Endothelial cell of umbilical vein (primary cell): ENCODE data around the gene HES2.

Experiments used
- EZH2 ChIP-seq: IDR thresholded peaks from 2 replicates; pipeline ENCODE4 v1.6.1; 2012; ENCODE audit warnings: borderline replicate concordance, low read depth, mild to moderate bottlenecking, moderate library complexity, low read length, inconsistent platforms; ENCODE audit not compliant: severe bottlenecking
- GATA2 ChIP-seq: IDR thresholded peaks from 2 replicates; pipeline ENCODE4 v1.7.0; 2011; ENCODE audit warnings: low read depth, mild to moderate bottlenecking, moderate library complexity, mixed read lengths, low read length; ENCODE audit not compliant: insufficient read length, insufficient read depth
- JUN ChIP-seq: IDR thresholded peaks from 2 replicates; pipeline ENCODE4 v1.6.1; 2011; ENCODE audit warnings: borderline replicate concordance, low read depth; ENCODE audit not compliant: insufficient read length, insufficient read depth
- MYC ChIP-seq: IDR thresholded peaks from one replicate; pipeline ENCODE4 v1.6.1; 2011; ENCODE audit warnings: mild to moderate bottlenecking, low read depth, low read length
- POLR2A ChIP-seq: IDR thresholded peaks from 2 replicates; pipeline ENCODE4 v1.6.1; 2012; ENCODE audit warnings: low read depth, mild to moderate bottlenecking, control low read depth, low read length
- POLR2AphosphoS5 ChIP-seq: IDR thresholded peaks from 2 replicates; pipeline ENCODE4 v1.6.1; 2012; ENCODE audit warnings: low read depth, mild to moderate bottlenecking, control low read depth, low read length, moderate library complexity; ENCODE audit not compliant: insufficient read depth
- TF ChIP-seq, protein P1 (sequence below), 2 donors: IDR thresholded peaks; 1 replicate in 1 of 2; 2 replicates in 1 of 2; pipeline ENCODE4 v1.5.1; 2011; ENCODE audit warnings: low read length in 2 of 2, mild to moderate bottlenecking in 2 of 2, moderate library complexity in 2 of 2, control low read depth in 1 of 2, inconsistent platforms in 1 of 2, low read depth in 1 of 2; ENCODE audit not compliant: insufficient read depth in 1 of 2; ENCODE audit errors: extremely low read depth in 1 of 2
- TF ChIP-seq, protein P2 (sequence below): IDR thresholded peaks from 2 replicates; pipeline ENCODE4 v1.6.1; 2011; ENCODE audit not compliant: insufficient read depth, insufficient read length

DNA sequence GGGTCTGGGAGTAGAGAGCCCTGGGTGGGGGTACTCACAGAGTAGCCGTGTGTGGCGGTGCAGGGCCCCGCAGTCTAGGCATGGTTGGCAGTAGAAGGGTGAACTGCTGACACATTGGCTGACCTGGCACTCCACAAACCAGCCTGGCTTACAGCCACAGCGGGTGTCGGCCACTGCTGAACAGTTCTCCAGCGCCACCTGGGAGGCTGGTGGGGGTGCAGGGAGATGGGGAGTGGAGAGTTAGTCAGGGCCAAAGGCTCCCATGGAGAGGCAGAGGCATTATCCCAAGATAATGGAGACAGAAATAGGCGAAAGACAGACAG, 44.8 kb upstream of the HES2 start:
- TF ChIP-seq, protein P1, sequence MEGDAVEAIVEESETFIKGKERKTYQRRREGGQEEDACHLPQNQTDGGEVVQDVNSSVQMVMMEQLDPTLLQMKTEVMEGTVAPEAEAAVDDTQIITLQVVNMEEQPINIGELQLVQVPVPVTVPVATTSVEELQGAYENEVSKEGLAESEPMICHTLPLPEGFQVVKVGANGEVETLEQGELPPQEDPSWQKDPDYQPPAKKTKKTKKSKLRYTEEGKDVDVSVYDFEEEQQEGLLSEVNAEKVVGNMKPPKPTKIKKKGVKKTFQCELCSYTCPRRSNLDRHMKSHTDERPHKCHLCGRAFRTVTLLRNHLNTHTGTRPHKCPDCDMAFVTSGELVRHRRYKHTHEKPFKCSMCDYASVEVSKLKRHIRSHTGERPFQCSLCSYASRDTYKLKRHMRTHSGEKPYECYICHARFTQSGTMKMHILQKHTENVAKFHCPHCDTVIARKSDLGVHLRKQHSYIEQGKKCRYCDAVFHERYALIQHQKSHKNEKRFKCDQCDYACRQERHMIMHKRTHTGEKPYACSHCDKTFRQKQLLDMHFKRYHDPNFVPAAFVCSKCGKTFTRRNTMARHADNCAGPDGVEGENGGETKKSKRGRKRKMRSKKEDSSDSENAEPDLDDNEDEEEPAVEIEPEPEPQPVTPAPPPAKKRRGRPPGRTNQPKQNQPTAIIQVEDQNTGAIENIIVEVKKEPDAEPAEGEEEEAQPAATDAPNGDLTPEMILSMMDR (IDR thresholded peaks at IDR 0.05; ENCODE audit: extremely low read depth in 1 of 2, insufficient read depth in 1 of 2, low read depth in 1 of 2, low read length in 2 of 2) = no peak
- TF ChIP-seq POLR2A (no peak), EZH2 (no peak), GATA2 (no peak), POLR2AphosphoS5 (no peak), MYC (no peak), JUN (no peak)
- TF ChIP-seq, protein P2, sequence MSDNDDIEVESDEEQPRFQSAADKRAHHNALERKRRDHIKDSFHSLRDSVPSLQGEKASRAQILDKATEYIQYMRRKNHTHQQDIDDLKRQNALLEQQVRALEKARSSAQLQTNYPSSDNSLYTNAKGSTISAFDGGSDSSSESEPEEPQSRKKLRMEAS = no peak
